Measurements from ENCODE around the gene OOSP1. TPM values are rescaled to one million over a fixed set of nuclear protein-coding genes. Genes with fewer than 3 reads are reported as not detected.

OOSP1 gene
- total RNA-seq, 1 donor from 2014 or later: not detected

- no peaks in the 10 kb centered on the region for H3K36me3 ChIP-seq (ENCODE audit: control insufficient read depth, insufficient read depth, low read length)
- no peaks in the 10 kb centered on the region for H3K27me3 ChIP-seq (ENCODE audit: control insufficient read depth, insufficient read depth, low read length)
- DNase-seq (ENCODE audit: low read depth): no peak
- TF ChIP-seq CTCF (IDR thresholded peaks at IDR 0.05; ENCODE audit: insufficient read depth, low read length, poor library complexity, severe bottlenecking): no peak
- no peak within 1 kb of the TSS for H3K4me3 ChIP-seq (ENCODE audit: low read depth, low read length)
Measured at GRCh38 chr11:59963733-59964132, 25.5 kb downstream of the OOSP1 start, which contains the start of gene OOSP4A. Gene OOSP4A, plus strand, starts transcription at chr11:59964033. Its CDS starts 0 bp downstream, at chr11:59964033.

DNA sequence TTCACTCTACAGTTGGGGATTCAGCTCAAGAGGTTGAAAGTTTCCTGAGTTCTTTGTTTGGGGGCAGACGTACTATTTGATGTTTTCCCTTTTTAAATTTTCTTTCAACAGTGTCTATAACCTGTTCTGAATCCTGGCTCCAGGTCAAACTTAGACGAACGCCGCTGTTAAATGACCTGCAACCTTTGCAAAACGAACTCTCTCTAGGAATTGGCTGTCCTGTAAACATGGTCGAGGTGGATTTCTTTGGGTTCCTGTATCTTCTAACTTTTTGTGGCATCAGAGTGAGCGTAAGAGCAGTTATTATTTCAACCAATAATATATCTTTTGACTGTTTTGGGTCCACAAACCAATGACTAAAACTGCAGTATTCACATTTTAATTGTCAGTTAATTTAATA is 27.2 kb downstream of the OOSP1 start:
- H3K36me3 ChIP-seq (ENCODE audit: control insufficient read depth, insufficient read depth, low read length): no peaks in the 10 kb centered on the region
- no peaks in the 10 kb centered on the region for H3K27me3 ChIP-seq (ENCODE audit: control insufficient read depth, insufficient read depth, low read length)
- no peak for TF ChIP-seq CTCF (IDR thresholded peaks at IDR 0.05; ENCODE audit: insufficient read depth, low read length, poor library complexity, severe bottlenecking)
- no peak for DNase-seq (ENCODE audit: low read depth)
- H3K4me3 ChIP-seq (ENCODE audit: low read depth, low read length): no peak overlapping the region

DNA sequence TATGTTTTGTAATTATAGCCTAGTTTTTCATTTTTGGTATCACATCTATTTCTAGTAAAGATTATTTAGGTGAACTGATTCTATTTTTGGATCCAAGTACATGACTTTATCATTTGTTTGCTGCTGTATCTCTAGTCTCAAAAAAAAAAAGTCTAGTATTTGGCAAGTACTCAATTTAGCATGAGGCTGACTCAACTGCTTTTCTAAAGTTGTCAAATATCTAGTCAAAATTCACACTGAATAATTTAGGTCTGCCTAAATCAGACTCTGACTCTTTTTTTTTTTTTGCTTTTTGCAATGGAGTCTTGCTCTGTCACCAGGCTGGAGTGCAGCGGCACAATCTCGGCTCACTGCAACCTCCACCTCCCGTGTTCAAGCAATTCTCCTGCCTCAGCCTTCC is 28.0 kb downstream of the OOSP1 start:
- no peak overlapping the region for H3K4me3 ChIP-seq (ENCODE audit: low read depth, low read length)
- no peak for TF ChIP-seq CTCF (IDR thresholded peaks at IDR 0.05; ENCODE audit: insufficient read depth, low read length, poor library complexity, severe bottlenecking)
- no peaks in the 10 kb centered on the region for H3K27me3 ChIP-seq (ENCODE audit: control insufficient read depth, insufficient read depth, low read length)
- H3K36me3 ChIP-seq (ENCODE audit: control insufficient read depth, insufficient read depth, low read length): no peaks in the 10 kb centered on the region
- DNase-seq (ENCODE audit: low read depth): no peak

GRCh38 chr11:59967677-59968394 is 29.6 kb downstream of the OOSP1 start:
- Histone ChIP-seq H3K36me3 (ENCODE audit: control insufficient read depth, insufficient read depth, low read length) (no peaks in the 10 kb centered on the region), H3K4me3 (ENCODE audit: low read depth, low read length) (no peak overlapping the region), H3K27me3 (ENCODE audit: control insufficient read depth, insufficient read depth, low read length) (no peaks in the 10 kb centered on the region)
- no peak for DNase-seq (ENCODE audit: low read depth)
- no peak for TF ChIP-seq CTCF (IDR thresholded peaks at IDR 0.05; ENCODE audit: insufficient read depth, low read length, poor library complexity, severe bottlenecking)

- Histone ChIP-seq H3K4me3 (ENCODE audit: low read depth, low read length) (no peak overlapping the region), H3K36me3 (ENCODE audit: control insufficient read depth, insufficient read depth, low read length) (no peaks in the 10 kb centered on the region), H3K27me3 (ENCODE audit: control insufficient read depth, insufficient read depth, low read length) (no peaks in the 10 kb centered on the region)
- TF ChIP-seq CTCF (IDR thresholded peaks at IDR 0.05; ENCODE audit: insufficient read depth, low read length, poor library complexity, severe bottlenecking): no peak
- DNase-seq (ENCODE audit: low read depth): no peak
Measured at GRCh38 chr11:59968395-59968783, 30.2 kb downstream of the OOSP1 start.

- no peaks in the 10 kb centered on the region for H3K27me3 ChIP-seq (ENCODE audit: control insufficient read depth, insufficient read depth, low read length)
- no peaks in the 10 kb centered on the region for H3K36me3 ChIP-seq (ENCODE audit: control insufficient read depth, insufficient read depth, low read length)
- no peak overlapping the region for H3K4me3 ChIP-seq (ENCODE audit: low read depth, low read length)
- no peak for DNase-seq (ENCODE audit: low read depth)
- TF ChIP-seq CTCF (IDR thresholded peaks at IDR 0.05; ENCODE audit: insufficient read depth, low read length, poor library complexity, severe bottlenecking): no peak
Measured at GRCh38 chr11:59973097-59973496, 34.9 kb downstream of the OOSP1 start.

Measured in kidney epithelial cell (primary cell).